ENCODE measurements around the gene ARL15.

DNA sequence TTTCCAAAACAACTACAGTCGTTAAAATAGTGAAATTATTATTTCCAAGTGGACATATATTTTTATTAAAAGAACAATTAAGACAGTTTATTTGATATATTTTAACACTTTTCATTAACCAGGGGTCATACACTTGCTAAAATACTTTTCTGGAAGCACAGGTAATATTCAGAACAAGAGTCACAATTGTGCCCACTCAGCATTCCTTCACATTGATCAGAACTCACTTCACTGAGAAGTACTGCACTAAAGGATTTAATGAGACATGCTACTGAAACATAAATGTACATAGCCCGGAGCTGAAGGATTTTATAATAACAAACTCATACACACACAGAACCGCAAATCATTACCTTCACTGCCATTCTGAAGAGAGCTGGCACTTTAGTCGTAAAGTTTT is 361.8 kb downstream of the ARL15 start:
- TF ChIP-seq, protein P1, sequence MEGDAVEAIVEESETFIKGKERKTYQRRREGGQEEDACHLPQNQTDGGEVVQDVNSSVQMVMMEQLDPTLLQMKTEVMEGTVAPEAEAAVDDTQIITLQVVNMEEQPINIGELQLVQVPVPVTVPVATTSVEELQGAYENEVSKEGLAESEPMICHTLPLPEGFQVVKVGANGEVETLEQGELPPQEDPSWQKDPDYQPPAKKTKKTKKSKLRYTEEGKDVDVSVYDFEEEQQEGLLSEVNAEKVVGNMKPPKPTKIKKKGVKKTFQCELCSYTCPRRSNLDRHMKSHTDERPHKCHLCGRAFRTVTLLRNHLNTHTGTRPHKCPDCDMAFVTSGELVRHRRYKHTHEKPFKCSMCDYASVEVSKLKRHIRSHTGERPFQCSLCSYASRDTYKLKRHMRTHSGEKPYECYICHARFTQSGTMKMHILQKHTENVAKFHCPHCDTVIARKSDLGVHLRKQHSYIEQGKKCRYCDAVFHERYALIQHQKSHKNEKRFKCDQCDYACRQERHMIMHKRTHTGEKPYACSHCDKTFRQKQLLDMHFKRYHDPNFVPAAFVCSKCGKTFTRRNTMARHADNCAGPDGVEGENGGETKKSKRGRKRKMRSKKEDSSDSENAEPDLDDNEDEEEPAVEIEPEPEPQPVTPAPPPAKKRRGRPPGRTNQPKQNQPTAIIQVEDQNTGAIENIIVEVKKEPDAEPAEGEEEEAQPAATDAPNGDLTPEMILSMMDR (IDR thresholded peaks at IDR 0.05), result no peak
- no peak for TF ChIP-seq EP300 (IDR thresholded peaks at IDR 0.05)
- TF ChIP-seq POLR2AphosphoS5 (IDR thresholded peaks at IDR 0.05), result no peak
- no peak for TF ChIP-seq POLR2A (IDR thresholded peaks at IDR 0.05)

Data from sigmoid colon (tissue), 4 donors.